Right hindlimb (tissue), 1 donor: Measurements from ENCODE around the gene MLN.
A peak's percentile ranks its signal among the peaks of the same experiment; 100 is the strongest.

Experiments used
- DNase-seq: peaks from one replicate; pipeline ENCODE4 v3.0.0-alpha.2; 2018

MLN gene

DNA sequence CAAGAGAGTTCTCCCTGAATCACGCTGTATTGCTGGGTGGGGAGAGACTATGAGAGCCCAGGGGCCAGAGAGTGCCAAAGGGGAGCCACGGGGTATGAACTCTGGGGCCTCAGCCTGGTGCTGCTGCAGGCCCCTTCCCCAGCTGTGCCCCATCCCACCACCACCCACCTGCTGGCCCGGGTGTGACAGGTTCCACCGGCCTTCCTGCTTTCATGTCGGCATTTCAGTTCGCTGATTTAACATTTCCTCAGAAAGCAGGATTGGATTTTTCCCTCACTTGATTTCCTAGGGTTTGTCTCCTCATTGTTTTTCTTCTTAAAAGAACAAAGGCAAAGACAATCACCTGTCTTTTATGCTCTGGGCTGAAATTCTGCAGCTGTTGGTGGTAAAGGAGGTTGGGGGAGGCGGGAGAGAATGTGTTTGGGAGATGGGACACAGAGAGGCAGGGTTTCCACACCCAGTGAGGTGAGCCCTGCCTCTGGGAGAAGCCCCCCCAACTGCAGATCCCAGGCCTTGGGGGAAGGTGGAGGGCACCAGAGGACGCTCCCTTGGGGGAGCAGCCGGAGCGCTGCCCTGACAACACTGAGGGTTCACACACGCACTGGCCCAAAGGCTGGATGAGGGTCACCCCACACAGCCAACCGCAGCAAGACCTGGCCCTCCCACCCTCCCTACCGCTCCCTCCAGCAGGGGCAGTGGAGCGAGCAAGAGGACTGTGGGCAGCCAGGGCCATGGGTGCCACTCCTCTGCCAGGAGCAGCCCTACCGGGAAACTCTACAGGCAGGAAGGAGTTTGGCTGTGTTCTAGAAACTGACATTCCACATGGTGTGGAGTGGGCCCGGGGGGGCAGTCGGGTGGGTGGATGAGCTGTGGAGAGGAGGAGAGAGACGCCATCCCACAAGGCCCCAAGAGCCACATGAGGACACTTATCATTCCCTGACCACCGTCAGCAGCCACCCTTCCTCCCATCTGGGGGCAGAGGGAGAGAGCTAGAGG, 10.5 kb upstream of the MLN start:
- DNase-seq = no peak

DNA sequence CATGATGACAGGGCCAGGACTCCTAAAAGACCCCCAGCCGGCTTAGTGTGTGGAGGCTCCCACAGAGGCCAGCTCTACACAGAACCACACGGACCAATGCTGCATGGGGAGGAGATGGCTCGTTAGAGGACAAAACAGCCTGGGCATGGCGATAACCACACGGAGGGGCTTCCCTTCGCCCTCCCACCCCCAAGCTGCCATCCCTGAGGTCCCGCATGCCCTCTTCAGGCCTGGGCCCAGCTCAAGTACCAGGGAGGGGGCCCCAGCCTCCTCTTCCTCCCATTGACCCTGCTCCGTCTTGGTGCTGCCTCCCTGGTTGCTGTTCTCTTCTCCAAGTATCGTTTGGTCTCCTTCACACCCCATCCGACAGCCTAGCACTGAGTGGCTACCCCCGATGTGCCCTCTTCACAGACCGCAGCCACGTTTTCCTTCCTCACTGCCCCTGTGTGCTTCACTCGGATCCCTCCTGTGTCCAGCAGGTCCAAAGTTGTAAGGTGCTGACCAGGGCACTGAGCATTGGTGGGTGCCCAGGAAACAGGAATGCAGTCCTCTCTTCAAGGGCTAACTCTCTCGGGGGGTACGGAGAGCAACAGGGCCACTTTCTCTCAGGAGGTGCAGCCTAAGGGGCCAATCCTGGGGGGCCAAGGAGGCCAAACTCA, 9.6 kb upstream of the MLN start:
- DNase-seq = no peak

DNA sequence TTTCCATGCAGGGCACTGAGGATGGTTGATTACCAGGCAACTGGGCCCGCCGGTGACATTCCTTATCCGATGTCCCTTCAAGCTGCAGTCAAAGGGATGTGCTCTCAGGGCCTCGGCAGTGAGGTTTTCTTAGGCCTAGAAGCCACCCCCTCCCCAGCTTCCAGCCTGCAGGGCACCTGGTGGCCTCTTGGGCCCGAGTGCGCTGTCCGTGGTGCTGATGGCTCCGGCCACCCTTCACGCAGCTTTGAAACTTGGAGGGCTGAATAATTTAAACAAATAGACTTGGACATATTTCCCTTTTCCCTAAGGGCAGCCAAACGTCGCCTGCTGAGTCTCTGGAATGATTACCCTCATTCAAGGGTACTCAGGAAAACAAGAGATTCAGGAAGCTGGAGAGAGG, 8.9 kb upstream of the MLN start:
- DNase-seq = peak; percentile 69

GRCh38 chr6:33809594-33809993, 5.8 kb upstream of the MLN start:
- peak; percentile 66 for DNase-seq

DNA sequence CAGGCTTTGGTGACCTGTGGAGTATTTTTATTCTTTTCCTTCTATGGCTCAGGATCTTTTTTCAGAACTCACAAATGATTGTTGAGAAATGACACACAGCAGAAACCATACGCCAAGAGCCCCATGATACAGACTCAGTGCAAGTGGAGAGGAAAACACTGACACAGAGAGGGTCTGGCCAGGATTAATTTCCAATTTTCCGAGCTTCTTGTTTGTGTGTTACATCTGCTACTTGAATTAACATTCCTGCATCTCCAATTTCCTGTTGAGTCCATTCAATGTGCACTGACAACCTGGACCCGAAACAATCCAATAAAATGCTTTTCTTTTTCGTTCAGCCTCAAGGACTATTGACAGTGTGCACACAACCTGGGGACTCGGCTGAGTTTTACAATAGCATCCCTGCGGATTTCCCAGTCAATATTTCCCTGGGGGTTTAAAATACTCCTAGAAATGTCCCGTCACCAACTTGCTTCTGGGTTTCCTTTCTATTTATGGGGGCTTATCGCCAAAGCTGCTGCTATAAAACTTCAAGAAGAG, 4.9 kb upstream of the MLN start:
- no peak for DNase-seq

GRCh38 chr6:33807606-33808005, 3.8 kb upstream of the MLN start:
- no peak for DNase-seq

DNA sequence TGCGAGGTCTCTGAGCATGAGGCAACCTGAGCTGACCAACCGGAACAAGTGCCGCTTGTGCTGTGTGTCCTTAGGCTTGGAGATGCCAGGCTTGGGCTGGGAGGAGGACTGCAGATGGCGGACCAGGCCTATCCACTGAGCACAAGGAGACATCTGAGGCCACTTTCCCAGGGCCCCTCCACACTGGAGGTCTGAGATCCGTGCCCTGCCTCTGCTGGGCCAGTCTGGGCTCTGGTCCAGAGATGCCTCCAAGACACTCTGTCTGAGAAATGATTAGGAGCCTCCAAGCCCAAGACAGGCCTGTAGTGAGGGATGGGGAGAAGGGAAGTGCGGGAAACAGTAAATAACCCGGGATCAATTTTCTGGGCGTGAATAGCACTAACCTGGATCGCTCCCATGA, 3.0 kb upstream of the MLN start:
- no peak for DNase-seq

- DNase-seq = no peak
These were observed 1.4 kb downstream of the MLN start for GRCh38 chr6:33802186-33802958.

DNA sequence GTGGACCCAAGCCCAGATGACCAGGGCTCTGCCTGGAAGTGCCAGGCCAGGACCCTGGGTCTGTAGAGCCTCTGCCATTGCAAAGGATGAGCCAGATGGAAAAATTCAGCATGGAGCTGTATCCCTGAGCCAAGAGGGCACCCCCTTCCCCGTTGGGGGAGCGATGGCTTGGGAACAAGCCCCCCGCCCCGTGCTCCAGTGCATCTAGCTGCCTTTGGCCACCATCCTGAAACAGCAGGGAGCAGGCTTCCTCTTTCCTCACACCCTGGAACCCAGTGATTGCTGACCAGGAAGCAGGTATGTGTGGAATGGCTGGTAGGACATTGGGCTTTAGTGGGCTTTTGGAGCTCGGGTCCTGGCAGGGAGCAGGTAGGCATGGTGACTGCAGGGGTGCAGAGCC, 2.2 kb downstream of the MLN start:
- no peak for DNase-seq

DNA sequence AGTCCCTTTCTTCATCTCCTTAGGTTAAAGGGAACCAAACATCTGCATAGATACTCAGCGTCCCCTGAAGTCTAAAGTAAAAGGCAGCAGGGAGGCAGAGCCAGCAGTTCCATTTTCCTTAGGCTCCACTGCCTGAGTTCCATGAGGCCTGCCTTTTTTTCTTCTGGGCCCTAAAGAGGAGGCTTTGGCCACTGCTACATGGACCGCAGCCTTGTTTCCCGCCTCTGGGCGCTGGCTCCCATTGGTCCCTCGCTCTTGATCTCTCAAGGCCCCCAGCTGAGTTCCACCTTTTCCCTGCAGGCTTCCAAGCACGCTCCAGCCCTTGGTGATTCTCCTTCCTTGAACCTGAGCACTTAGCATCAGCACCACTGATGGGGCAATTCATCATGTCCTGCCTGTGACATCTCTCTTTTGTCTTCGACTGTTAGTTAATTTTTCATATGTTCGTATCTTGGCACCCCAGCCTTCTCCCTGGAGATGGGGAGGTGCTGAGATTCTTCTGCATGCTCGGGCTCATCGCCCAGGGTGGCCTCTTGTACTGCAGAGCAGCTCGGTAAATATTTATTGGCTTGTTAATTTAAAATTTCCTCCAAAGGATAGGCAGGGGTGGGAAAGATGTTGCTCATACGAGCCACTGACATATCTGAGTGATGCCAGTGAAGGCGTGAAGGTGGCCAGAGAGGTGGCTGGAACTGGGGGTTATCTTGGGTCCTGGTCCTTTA, 3.4 kb downstream of the MLN start:
- no peak for DNase-seq

- no peak for DNase-seq
These were observed 4.2 kb downstream of the MLN start for GRCh38 chr6:33799454-33800113.

DNA sequence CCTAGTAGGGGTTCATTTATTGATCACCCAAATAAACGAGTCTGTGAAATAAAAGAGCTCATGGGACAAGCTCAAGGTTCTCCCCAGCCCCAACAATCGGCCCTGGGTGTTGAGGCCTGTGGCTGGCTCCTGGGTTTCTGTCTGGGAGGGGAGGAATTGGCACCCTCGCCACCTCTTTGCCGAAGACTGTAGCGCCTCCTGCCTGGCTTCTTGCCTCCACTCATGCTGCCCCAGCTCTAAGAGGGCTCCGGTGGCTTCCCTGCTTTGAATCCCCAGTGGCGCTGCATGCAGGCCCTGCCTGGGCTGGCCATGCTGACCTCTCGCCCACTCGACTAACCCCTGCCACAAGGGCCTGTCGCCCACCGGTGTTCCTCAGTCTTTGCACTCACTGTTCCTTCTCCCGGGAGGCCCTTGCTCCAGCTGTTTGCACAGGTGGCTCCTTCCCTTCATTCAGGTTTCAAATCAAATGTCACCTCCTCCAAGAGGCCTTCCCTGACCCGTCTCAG, 5.4 kb downstream of the MLN start:
- no peak for DNase-seq

DNA sequence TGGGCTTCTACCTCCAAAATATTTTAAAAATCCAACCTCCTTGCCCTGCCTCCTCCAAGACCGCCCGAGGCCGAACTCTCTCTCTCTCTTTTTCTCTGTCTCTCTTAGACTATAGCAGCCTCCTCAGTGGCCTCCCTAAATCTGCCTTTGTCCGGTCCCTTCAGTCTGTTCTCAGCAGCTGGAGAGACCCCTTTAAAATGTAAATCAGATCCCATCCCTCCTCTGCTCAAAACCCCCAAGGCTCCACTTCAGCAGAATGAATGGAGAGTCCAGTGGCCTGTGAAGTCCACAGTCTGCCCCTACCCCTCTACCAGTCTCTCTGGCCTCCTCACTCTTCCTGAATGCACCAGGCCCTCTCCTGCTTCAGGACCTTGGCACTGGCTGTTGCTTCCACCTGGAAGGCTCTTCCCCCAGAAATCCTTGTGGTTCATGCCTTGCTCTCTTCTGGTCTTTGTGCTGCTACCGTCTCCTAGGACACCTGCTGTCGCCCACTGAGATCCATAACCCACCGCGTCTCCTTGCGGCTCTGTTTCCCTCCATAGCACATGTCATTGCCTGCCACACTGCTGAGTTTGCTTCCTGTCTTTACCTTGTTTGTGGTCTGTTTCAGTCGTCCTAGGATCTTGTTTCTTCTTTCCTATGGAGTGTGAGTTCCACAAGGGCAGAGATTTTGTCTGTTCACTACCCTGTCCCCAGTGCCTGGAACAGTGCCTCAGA, 6.0 kb downstream of the MLN start:
- no peak for DNase-seq

DNA sequence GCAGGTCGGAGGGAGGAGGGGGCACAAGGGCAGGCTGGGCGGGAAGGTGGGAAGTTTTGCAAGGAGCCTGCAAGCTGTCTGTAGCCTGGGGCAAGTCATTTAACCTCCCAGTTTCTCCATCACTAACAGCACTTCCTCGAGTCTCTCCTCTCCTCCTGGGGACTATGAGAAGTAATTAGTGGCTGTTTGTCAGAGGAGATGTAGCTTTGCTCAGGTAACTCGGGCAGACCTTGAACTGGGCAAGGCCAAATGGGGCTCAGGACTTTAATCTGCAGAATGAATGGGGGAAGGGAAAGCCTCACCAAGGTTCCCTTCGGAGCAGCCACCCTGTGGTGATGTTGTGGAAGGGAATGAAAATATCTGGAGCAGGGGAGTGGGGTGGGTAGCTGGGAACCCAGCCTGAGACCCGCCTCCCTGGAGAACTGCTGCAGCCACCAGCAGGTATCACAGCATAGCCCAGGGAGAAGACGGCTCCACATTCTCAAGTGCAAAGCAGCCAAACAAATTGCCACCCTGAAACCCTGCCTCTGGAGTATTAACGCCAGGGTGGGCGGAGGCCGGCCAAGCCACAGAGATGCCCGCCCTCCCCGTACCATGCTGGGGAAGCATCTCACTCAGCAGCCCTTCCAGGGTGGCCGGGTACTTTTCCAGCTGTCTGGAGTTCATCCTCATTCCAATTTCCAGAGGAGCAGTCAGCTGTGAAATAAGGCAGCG, 8.7 kb downstream of the MLN start:
- DNase-seq = no peak

DNA sequence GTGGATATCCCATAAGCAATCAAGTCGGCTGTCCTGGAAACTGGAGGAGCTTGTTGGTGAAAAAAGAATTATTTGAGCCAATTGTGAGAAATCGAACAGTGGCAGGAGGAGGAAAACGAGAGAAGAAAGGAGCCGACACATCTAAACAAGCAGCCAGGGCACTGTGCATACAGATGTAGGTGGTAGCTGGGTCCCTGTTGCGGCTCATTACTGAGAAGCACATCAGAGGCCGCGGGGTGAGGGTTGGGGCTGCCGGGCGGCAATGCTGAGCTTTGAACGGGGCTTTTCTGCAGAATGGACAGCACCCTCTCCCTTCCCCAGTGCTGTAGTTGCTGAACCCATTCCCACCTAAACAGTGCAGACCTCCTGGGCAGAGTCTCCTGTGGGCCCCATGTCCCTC, 10.8 kb downstream of the MLN start:
- no peak for DNase-seq

GRCh38 chr6:33791620-33792019, 12.2 kb downstream of the MLN start:
- DNase-seq = no peak

DNA sequence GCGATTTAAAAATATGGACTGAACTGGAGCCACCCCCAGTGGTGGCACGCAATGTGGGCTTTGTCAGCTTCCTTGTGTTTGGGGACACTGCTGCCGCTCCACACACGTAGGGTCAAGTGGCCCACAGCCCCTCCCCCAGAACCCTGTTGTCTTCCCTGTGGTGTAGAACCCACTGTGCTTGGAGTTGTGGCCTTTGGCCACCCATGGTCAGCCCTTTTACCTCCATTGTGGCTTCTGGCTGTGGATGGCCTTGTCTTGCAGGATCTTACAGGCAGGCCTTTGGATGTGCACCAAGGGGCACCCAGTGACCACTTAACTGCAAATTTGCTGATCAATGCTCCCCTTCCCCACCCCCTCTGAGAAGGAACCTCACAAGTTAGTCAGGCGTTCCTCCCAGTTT, 12.9 kb downstream of the MLN start:
- no peak for DNase-seq

DNA sequence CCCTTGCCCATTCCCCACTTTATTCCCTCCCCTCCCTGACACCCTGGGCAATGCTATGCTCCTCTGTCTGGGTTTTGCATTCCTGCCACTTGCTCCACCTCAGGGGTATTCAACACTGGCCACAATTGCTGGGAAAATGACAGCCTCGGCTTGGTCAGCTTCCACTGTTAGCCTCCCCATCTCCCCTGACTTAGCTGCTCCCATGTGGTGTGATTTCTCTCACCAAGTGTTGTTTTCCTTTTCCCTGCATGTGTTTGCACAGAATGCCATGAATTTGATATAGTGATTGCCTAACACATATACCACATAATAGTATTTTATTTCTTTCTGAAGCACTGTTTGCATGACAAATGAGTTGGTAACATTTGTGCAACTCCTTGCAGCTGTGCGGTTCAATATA, 13.4 kb downstream of the MLN start:
- DNase-seq = no peak

DNA sequence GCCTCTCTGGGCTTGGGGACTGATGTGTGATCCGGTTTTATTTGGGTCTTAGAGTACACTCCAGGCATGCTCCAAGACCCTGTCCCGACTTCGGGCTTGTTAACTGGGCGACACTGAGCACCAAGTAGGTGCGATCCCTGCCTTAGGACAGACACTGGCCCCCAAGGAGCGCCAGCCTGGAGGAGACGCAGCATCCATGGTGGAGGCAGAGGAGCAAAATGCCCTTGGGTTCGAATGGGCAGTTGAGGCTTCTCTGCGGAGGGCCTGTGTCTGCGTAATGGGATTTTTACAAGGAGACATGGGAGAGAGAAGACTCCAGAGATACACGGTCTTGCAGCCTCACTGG, 14.3 kb downstream of the MLN start:
- DNase-seq = no peak
